ENCODE measurements around the gene ELAVL1.
"Not testable (repeated sequence)": the region's sequence is repeated elsewhere in the genome, so short reads cannot be mapped to it uniquely, and the experiment has no call there.

Gene ELAVL1

GRCh38 chr19:7963566-7963965, 41.9 kb downstream of the ELAVL1 start:
- CTCF ChIA-PET, result no interaction called here
- DNase-seq (ENCODE audit: extremely low spot score), result no peak
- POLR2A ChIA-PET, result no interaction called here
- no peak for TF ChIP-seq SP1 (IDR thresholded peaks at IDR 0.05)

- CTCF ChIA-PET, result no interaction called here
- POLR2A ChIA-PET, result no interaction called here
- no peak for TF ChIP-seq CTBP1 (IDR thresholded peaks at IDR 0.05; ENCODE audit: borderline replicate concordance)
- no peak for TF ChIP-seq TARDBP (IDR thresholded peaks at IDR 0.05)
- no peak for TF ChIP-seq FOXK2 (IDR thresholded peaks at IDR 0.05)
- TF ChIP-seq L3MBTL2 (conservative IDR thresholded peaks at IDR 0.05), result no peak
- TF ChIP-seq ELF4 (IDR thresholded peaks at IDR 0.05), result no peak
- no peak for TF ChIP-seq ZNF384 (IDR thresholded peaks at IDR 0.05)
- no peak for TF ChIP-seq SP1 (IDR thresholded peaks at IDR 0.05)
- no peak for TF ChIP-seq SUZ12 (IDR thresholded peaks at IDR 0.05)
- TF ChIP-seq BHLHE40 (IDR thresholded peaks at IDR 0.05; ENCODE audit: borderline replicate concordance), result no peak
- no peak for TF ChIP-seq FOXA1 (IDR thresholded peaks at IDR 0.05)
- no peak for TF ChIP-seq HDGF (IDR thresholded peaks at IDR 0.05; ENCODE audit: borderline replicate concordance)
- TF ChIP-seq NFRKB (IDR thresholded peaks at IDR 0.05), result no peak
- TF ChIP-seq FOXM1 (IDR thresholded peaks at IDR 0.05; ENCODE audit: borderline replicate concordance), result no peak
- no peak for DNase-seq (ENCODE audit: extremely low spot score)
Measured at GRCh38 chr19:7962644-7963268, 42.7 kb downstream of the ELAVL1 start.

- TF ChIP-seq HDGF (IDR thresholded peaks at IDR 0.05; ENCODE audit: borderline replicate concordance), result no peak
- TF ChIP-seq FOXM1 (IDR thresholded peaks at IDR 0.05; ENCODE audit: borderline replicate concordance), result no peak
- no peak for TF ChIP-seq ZNF384 (IDR thresholded peaks at IDR 0.05)
- TF ChIP-seq FOXA1 (IDR thresholded peaks at IDR 0.05), result no peak
- ChIA-PET CTCF (no interaction called here), POLR2A (no interaction called here)
- no peak for DNase-seq (ENCODE audit: extremely low spot score)
Measured at GRCh38 chr19:7961920-7962626, 43.4 kb downstream of the ELAVL1 start.

GRCh38 chr19:7961082-7961481, 44.4 kb downstream of the ELAVL1 start:
- DNase-seq (ENCODE audit: extremely low spot score); POLR2A ChIA-PET: not testable (repeated sequence)
- CTCF ChIA-PET, result interaction anchor here (2.1 kb wide), 1 partner anchor 16 kb away, joined by 6 read pairs; no protein-coding TSS in a partner anchor

GRCh38 chr19:7959211-7959610, 46.2 kb downstream of the ELAVL1 start:
- ChIA-PET POLR2A (interaction anchor here (1.2 kb wide), 1 partner anchor 16 kb away, joined by 5 read pairs; the partner anchor contains the start of gene TIMM44), CTCF (interaction anchor here (2.1 kb wide), 1 partner anchor 14 kb away, joined by 6 read pairs; no protein-coding TSS in a partner anchor)
- TF ChIP-seq L3MBTL2 (conservative IDR thresholded peaks at IDR 0.05) (no peak), ZNF384 (IDR thresholded peaks at IDR 0.05) (no peak), FOXM1 (IDR thresholded peaks at IDR 0.05; ENCODE audit: borderline replicate concordance) (no peak), SP1 (IDR thresholded peaks at IDR 0.05) (no peak), ELF4 (IDR thresholded peaks at IDR 0.05) (no peak), CTBP1 (IDR thresholded peaks at IDR 0.05; ENCODE audit: borderline replicate concordance) (no peak)
- no peak for DNase-seq (ENCODE audit: extremely low spot score)

GRCh38 chr19:7955696-7956095, 49.7 kb downstream of the ELAVL1 start:
- DNase-seq (ENCODE audit: extremely low spot score), result no peak
- POLR2A ChIA-PET, result interaction anchor here (0.6 kb wide), 1 partner anchor 12 kb away, joined by 3 read pairs; the partner anchor contains the start of gene TIMM44
- CTCF ChIA-PET, result no interaction called here
- TF ChIP-seq FOXA1 (IDR thresholded peaks at IDR 0.05) (no peak), BHLHE40 (IDR thresholded peaks at IDR 0.05; ENCODE audit: borderline replicate concordance) (no peak), CTBP1 (IDR thresholded peaks at IDR 0.05; ENCODE audit: borderline replicate concordance) (no peak), ELF4 (IDR thresholded peaks at IDR 0.05) (no peak), FOXK2 (IDR thresholded peaks at IDR 0.05) (no peak), FOXM1 (IDR thresholded peaks at IDR 0.05; ENCODE audit: borderline replicate concordance) (no peak)

- DNase-seq (ENCODE audit: extremely low spot score), result no peak
- ChIA-PET CTCF (no interaction called here), POLR2A (interaction anchor here (2.8 kb wide), 1 partner anchor 10 kb away, joined by 15 read pairs; the partner anchor contains the start of gene TIMM44)
- TF ChIP-seq LEF1 (IDR thresholded peaks at IDR 0.05; ENCODE audit: borderline replicate concordance), result no peak
- TF ChIP-seq FOXA1 (IDR thresholded peaks at IDR 0.05), result no peak
Measured at GRCh38 chr19:7953576-7953975, 51.9 kb downstream of the ELAVL1 start.

GRCh38 chr19:7953060-7953459, 52.4 kb downstream of the ELAVL1 start:
- TF ChIP-seq SP1 (IDR thresholded peaks at IDR 0.05) (no peak), HDGF (IDR thresholded peaks at IDR 0.05; ENCODE audit: borderline replicate concordance) (no peak), CTBP1 (IDR thresholded peaks at IDR 0.05; ENCODE audit: borderline replicate concordance) (no peak), L3MBTL2 (conservative IDR thresholded peaks at IDR 0.05) (no peak), FOXM1 (IDR thresholded peaks at IDR 0.05; ENCODE audit: borderline replicate concordance) (no peak), SUZ12 (IDR thresholded peaks at IDR 0.05) (no peak), TARDBP (IDR thresholded peaks at IDR 0.05) (no peak), ELF4 (IDR thresholded peaks at IDR 0.05) (no peak), LEF1 (IDR thresholded peaks at IDR 0.05; ENCODE audit: borderline replicate concordance) (no peak), ARNT (IDR thresholded peaks at IDR 0.05) (no peak), ZNF384 (IDR thresholded peaks at IDR 0.05) (no peak), NFRKB (IDR thresholded peaks at IDR 0.05) (no peak), FOXK2 (IDR thresholded peaks at IDR 0.05) (no peak), FOXA1 (IDR thresholded peaks at IDR 0.05) (no peak), PKNOX1 (IDR thresholded peaks at IDR 0.05) (no peak), BHLHE40 (IDR thresholded peaks at IDR 0.05; ENCODE audit: borderline replicate concordance) (no peak)
- DNase-seq (ENCODE audit: extremely low spot score), result no peak
- POLR2A ChIA-PET, result interaction anchor here (2.8 kb wide), 1 partner anchor 9 kb away, joined by 15 read pairs; the partner anchor contains the start of gene TIMM44
- CTCF ChIA-PET, result no interaction called here

Measured in HEK293T (cell line).